GM12878 (cell line): ENCODE results near the gene MYO1D. TPM values are rescaled to one million over a fixed set of nuclear protein-coding genes. Genes with fewer than 3 reads are reported as not detected.

ENCODE experiments used
- CREM ChIP-seq: IDR thresholded peaks from 2 replicates; pipeline ENCODE4 v1.6.1; 2014; ENCODE audit warnings: antibody characterized with exemption, low read depth
- DPF2 ChIP-seq: fragments of 450-650 bp; IDR thresholded peaks from 2 replicates; pipeline ENCODE4 v1.6.1; 2017; ENCODE audit warnings: mild to moderate bottlenecking
- FOS ChIP-seq: IDR thresholded peaks from 3 replicates; pipeline ENCODE4 v1.6.1; 2011; ENCODE audit warnings: borderline replicate concordance; ENCODE audit not compliant: insufficient read length; ENCODE audit errors: extremely low read depth
- FOXK2 ChIP-seq: fragments of 450-650 bp; IDR thresholded peaks from 2 replicates; pipeline ENCODE4 v1.6.1; 2017; ENCODE audit warnings: mild to moderate bottlenecking, moderate library complexity
- HCFC1 ChIP-seq: fragments of 150-350 bp; IDR thresholded peaks from 2 replicates; pipeline ENCODE4 v1.6.1; 2014; ENCODE audit warnings: low read length
- HDGF ChIP-seq: fragments of 450-650 bp; IDR thresholded peaks from 2 replicates; pipeline ENCODE4 v1.6.1; 2016; ENCODE audit warnings: antibody characterized with exemption
- KDM1A ChIP-seq: fragments of 200-600 bp; sonication (generic); IDR thresholded peaks from 2 replicates; pipeline ENCODE4 v1.6.1; 2016; ENCODE audit warnings: borderline replicate concordance
- MTA2 ChIP-seq: fragments of 450-650 bp; IDR thresholded peaks from 2 replicates; pipeline ENCODE4 v1.6.1; 2016; ENCODE audit warnings: low read depth, mild to moderate bottlenecking, moderate library complexity
- MYC ChIP-seq: IDR thresholded peaks from 2 replicates; pipeline ENCODE4 v1.6.1; 2011; ENCODE audit warnings: mild to moderate bottlenecking, low read length, moderate library complexity, inconsistent platforms; ENCODE audit not compliant: insufficient read depth, insufficient replicate concordance, insufficient read length, severe bottlenecking
- NFXL1 ChIP-seq: fragments of 450-650 bp; IDR thresholded peaks from 2 replicates; pipeline ENCODE4 v1.6.1; 2017; ENCODE audit warnings: antibody characterized with exemption, mild to moderate bottlenecking, borderline replicate concordance
- POLR2A ChIP-seq: IDR thresholded peaks from 2 replicates; pipeline ENCODE4 v1.6.1; 2011; ENCODE audit warnings: low read depth, mild to moderate bottlenecking, low read length
- RUNX3 ChIP-seq: IDR thresholded peaks from 2 replicates; pipeline ENCODE4 v1.6.1; 2012; ENCODE audit warnings: low read length, inconsistent platforms
- SREBF1 ChIP-seq: IDR thresholded peaks from 2 replicates; pipeline ENCODE4 v1.6.1; 2012; ENCODE audit warnings: mild to moderate bottlenecking, low read length
- SRF ChIP-seq, 2 experiments: IDR thresholded peaks; 2 replicates each; pipeline ENCODE4 v1.6.1; 2011; ENCODE audit warnings: low read depth in 2 of 2, low read length in 2 of 2, mild to moderate bottlenecking in 1 of 2, moderate library complexity in 1 of 2
- SUPT20H ChIP-seq: IDR thresholded peaks from 2 replicates; pipeline ENCODE4 v1.6.1; 2011; ENCODE audit warnings: low read depth, mild to moderate bottlenecking, low read length, moderate library complexity, borderline replicate concordance; ENCODE audit not compliant: control insufficient read depth
- TCF7 ChIP-seq: IDR thresholded peaks from 2 replicates; pipeline ENCODE4 v1.6.1; 2014; ENCODE audit warnings: antibody characterized with exemption, borderline replicate concordance
- USF1 ChIP-seq: IDR thresholded peaks from 2 replicates; pipeline ENCODE4 v1.6.1; 2011; ENCODE audit warnings: borderline replicate concordance, low read depth, mild to moderate bottlenecking, moderate library complexity, mixed read lengths, low read length; ENCODE audit not compliant: insufficient read depth; ENCODE audit errors: extremely low read length
- ZBTB33 ChIP-seq: fragments of 450-650 bp; IDR thresholded peaks from 2 replicates; pipeline ENCODE4 v1.6.1; 2017; ENCODE audit warnings: mild to moderate bottlenecking
- polyA plus RNA-seq, 11 experiments: library from polyadenylated mRNA; depleted of rRNA in 4 of 11; unstranded in 6 of 11; stranded (reverse) in 5 of 11; fragments of >200 nt; fragmentation: Nextera tagmentation in 4 of 11; fragmentation: Illumina TruSeq in 1 of 11; extraction: Ambion mirVana in 4 of 11; extraction: Trizol in 1 of 11; gene quantifications; 1 replicate in 1 of 11; 2 replicates in 10 of 11; pipeline versions ENCODE4 v1.2.1 to v1.2.3, GENCODE V29; 2011 to 2016; ENCODE audit warnings: inconsistent platforms in 2 of 11, missing spikeins in 2 of 11, low read depth in 1 of 11
- total RNA-seq, 4 experiments: library from RNA; depleted of rRNA in 3 of 4; stranded (reverse); fragments of >200 nt in 3 of 4; fragmentation: Illumina TruSeq in 1 of 4; extraction: Trizol in 1 of 4; gene quantifications; 2 replicates each; pipeline versions ENCODE4 v1.2.1 to v1.2.3, GENCODE V29; 2013 to 2021
- TF ChIP-seq, protein P1 (sequence below): fragments of 450-650 bp; IDR thresholded peaks from 2 replicates; pipeline ENCODE4 v1.6.1; 2017; ENCODE audit warnings: antibody characterized with exemption, mild to moderate bottlenecking, moderate library complexity
- TF ChIP-seq, protein P2 (sequence below): IDR thresholded peaks from 2 replicates; pipeline ENCODE4 v1.6.1; 2012; ENCODE audit warnings: low read depth, low read length, improper control_type of control experiment
- TF ChIP-seq, protein P3 (sequence below): fragments of 450-650 bp; IDR thresholded peaks from 2 replicates; pipeline ENCODE4 v1.6.1; 2018; ENCODE audit warnings: mild to moderate bottlenecking, low read depth, moderate library complexity; ENCODE audit not compliant: partially characterized antibody

Gene MYO1D
- total and polyA plus RNA-seq, 10 of the 15 experiments (the other 5 are each of a cell fraction or from before 2014, with no cell fraction given) = 1.8 to 37.7 (median 25.4) TPM

DNA sequence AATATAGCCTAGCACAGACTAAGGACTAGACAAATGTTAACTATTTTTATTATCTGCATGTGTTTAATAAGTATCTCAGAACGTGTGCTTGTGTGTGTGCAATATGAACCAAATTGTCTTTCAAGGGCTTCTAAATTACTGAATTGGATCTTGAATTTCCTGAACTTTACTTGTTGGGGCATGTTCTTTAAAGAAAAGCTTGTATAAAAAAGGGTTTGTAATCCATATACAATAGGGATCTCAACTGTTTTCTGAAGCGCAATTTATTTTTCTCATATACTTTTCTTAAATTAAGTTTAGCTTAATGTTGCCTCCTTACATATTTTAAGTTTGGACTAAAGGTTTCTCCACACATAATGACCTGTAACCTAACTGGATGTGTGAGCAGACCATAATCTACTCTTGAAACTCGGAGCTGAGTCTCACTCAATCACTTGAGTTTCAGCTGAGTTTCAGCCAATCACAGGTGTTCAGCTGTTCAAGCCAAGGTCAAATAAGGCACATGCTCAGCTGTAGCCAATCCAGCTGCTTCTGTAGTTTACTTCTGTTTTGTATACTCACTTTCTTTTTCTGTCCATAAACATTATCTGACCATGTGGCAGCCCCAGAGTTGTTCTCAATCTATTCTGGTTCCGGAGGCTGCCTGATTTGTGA, 317.8 kb downstream of the MYO1D start (continued):
- TF ChIP-seq ZBTB33 (no peak), MTA2 (0 out of 2 replicates have a peak, but pooled peaks have one; percentile 8), NFXL1 (no peak), CREM (no peak), SUPT20H (no peak), MYC (no peak), TCF7 (no peak), FOXK2 (no peak), POLR2A (no peak; the same call in 1 of the 2 replicates), SREBF1 (no peak), USF1 (peak; percentile 73), SRF (IDR thresholded peaks at IDR 0.05; ENCODE audit: low read depth in 2 of 2, low read length in 2 of 2) (0 out of 4 replicates have a peak, but pooled peaks of 1 of the 2 experiments have one; percentile 25), FOS (peak; percentile 28), HCFC1 (no peak), DPF2 (no peak), HDGF (no peak), KDM1A (no peak), RUNX3 (peak; percentile 42; the same call in 1 of the 2 replicates)
- TF ChIP-seq, protein P1, sequence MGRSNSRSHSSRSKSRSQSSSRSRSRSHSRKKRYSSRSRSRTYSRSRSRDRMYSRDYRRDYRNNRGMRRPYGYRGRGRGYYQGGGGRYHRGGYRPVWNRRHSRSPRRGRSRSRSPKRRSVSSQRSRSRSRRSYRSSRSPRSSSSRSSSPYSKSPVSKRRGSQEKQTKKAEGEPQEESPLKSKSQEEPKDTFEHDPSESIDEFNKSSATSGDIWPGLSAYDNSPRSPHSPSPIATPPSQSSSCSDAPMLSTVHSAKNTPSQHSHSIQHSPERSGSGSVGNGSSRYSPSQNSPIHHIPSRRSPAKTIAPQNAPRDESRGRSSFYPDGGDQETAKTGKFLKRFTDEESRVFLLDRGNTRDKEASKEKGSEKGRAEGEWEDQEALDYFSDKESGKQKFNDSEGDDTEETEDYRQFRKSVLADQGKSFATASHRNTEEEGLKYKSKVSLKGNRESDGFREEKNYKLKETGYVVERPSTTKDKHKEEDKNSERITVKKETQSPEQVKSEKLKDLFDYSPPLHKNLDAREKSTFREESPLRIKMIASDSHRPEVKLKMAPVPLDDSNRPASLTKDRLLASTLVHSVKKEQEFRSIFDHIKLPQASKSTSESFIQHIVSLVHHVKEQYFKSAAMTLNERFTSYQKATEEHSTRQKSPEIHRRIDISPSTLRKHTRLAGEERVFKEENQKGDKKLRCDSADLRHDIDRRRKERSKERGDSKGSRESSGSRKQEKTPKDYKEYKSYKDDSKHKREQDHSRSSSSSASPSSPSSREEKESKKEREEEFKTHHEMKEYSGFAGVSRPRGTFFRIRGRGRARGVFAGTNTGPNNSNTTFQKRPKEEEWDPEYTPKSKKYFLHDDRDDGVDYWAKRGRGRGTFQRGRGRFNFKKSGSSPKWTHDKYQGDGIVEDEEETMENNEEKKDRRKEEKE = no peak
- TF ChIP-seq, protein P2, sequence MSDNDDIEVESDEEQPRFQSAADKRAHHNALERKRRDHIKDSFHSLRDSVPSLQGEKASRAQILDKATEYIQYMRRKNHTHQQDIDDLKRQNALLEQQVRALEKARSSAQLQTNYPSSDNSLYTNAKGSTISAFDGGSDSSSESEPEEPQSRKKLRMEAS = peak; percentile 77; the same call in 1 of the 2 replicates
- TF ChIP-seq, protein P3, sequence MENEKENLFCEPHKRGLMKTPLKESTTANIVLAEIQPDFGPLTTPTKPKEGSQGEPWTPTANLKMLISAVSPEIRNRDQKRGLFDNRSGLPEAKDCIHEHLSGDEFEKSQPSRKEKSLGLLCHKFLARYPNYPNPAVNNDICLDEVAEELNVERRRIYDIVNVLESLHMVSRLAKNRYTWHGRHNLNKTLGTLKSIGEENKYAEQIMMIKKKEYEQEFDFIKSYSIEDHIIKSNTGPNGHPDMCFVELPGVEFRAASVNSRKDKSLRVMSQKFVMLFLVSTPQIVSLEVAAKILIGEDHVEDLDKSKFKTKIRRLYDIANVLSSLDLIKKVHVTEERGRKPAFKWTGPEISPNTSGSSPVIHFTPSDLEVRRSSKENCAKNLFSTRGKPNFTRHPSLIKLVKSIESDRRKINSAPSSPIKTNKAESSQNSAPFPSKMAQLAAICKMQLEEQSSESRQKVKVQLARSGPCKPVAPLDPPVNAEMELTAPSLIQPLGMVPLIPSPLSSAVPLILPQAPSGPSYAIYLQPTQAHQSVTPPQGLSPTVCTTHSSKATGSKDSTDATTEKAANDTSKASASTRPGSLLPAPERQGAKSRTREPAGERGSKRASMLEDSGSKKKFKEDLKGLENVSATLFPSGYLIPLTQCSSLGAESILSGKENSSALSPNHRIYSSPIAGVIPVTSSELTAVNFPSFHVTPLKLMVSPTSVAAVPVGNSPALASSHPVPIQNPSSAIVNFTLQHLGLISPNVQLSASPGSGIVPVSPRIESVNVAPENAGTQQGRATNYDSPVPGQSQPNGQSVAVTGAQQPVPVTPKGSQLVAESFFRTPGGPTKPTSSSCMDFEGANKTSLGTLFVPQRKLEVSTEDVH = no peak
